Activated naive CD8-positive, alpha-beta T cell treated with anti-CD3 and anti-CD28 coated beads, Interleukin-2, amount 50 U/mL, for 24 hours (primary cell): ENCODE measurements around the gene SMAP2.

ENCODE experiments used
- ATAC-seq: fragments of 150-1000 bp; cut with Tn5 transposase; one replicate; pipeline ENCODE4 v1.10.0; 2021
- DNase-seq: peaks from one replicate; pipeline ENCODE4 v3.0.0; 2021
- H3K27ac Mint-ChIP-seq: one replicate; pipeline ENCODE4 v1.8.0; 2021; ENCODE audit warnings: mild to moderate bottlenecking, mixed read lengths
- H3K27me3 Mint-ChIP-seq: one replicate; pipeline ENCODE4 v1.8.0; 2021; ENCODE audit warnings: mixed read lengths
- H3K36me3 Mint-ChIP-seq: one replicate; pipeline ENCODE4 v1.8.0; 2021; ENCODE audit warnings: low read depth, mixed read lengths
- H3K4me1 Mint-ChIP-seq: one replicate; pipeline ENCODE4 v1.8.0; 2021; ENCODE audit warnings: mixed read lengths
- H3K4me3 Mint-ChIP-seq: one replicate; pipeline ENCODE4 v1.8.0; 2021; ENCODE audit warnings: mild to moderate bottlenecking, moderate library complexity, mixed read lengths
- H3K9me3 Mint-ChIP-seq: one replicate; pipeline ENCODE4 v1.8.0; 2021; ENCODE audit warnings: mixed read lengths

The SMAP2 gene

GRCh38 chr1:40411294-40411693 lies 37.8 kb downstream of the SMAP2 start:
- no peak overlapping the region for H3K4me3 Mint-ChIP-seq
- no peaks in the 10 kb centered on the region for H3K9me3 Mint-ChIP-seq
- DNase-seq (no peak), ATAC-seq (no peak)
- no peak overlapping the region for H3K27ac Mint-ChIP-seq
- peaks cover 44% of the 10 kb centered on the region for H3K4me1 Mint-ChIP-seq
- H3K36me3 Mint-ChIP-seq = peaks cover 68% of the 10 kb centered on the region
- no peaks in the 10 kb centered on the region for H3K27me3 Mint-ChIP-seq

- ATAC-seq (no peak), DNase-seq (no peak)
- no peak overlapping the region for H3K4me3 Mint-ChIP-seq
- H3K36me3 Mint-ChIP-seq = peaks cover 71% of the 10 kb centered on the region
- no peaks in the 10 kb centered on the region for H3K27me3 Mint-ChIP-seq
- H3K9me3 Mint-ChIP-seq = no peaks in the 10 kb centered on the region
- peak overlapping the region; percentile 32 for H3K27ac Mint-ChIP-seq
- peaks cover 43% of the 10 kb centered on the region for H3K4me1 Mint-ChIP-seq
These were observed 38.3 kb downstream of the SMAP2 start for GRCh38 chr1:40411843-40412242.

GRCh38 chr1:40413527-40414252 lies 40.2 kb downstream of the SMAP2 start:
- DNase-seq (no peak), ATAC-seq (no peak)
- Mint-ChIP-seq H3K4me1 (peaks cover 33% of the 10 kb centered on the region), H3K9me3 (no peaks in the 10 kb centered on the region), H3K36me3 (peaks cover 81% of the 10 kb centered on the region), H3K27me3 (no peaks in the 10 kb centered on the region), H3K27ac (peak overlapping the region; percentile 23), H3K4me3 (no peak overlapping the region)

DNA sequence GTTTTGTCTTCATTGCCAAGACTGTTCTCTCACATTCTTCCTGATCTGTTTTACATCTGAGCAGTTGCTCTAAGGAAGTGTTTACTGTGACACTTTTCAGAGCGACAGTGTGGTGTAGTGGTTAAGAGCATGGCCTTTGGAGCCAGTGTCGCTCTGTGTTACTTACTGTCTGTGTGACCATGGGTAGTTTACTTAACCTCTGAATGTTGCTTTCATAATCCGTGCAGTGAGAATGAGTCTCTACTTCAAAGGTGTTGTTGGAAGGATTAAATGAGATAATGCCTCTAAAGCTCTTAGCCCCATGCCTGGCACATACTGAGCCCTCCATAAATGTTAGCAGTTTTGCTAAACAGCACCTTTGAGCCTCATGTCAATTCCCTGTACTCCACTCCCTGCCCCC lies 40.8 kb downstream of the SMAP2 start:
- Mint-ChIP-seq H3K4me1 (peaks cover 31% of the 10 kb centered on the region), H3K27ac (no peak overlapping the region), H3K27me3 (no peaks in the 10 kb centered on the region), H3K4me3 (no peak overlapping the region), H3K9me3 (no peaks in the 10 kb centered on the region), H3K36me3 (peaks cover 81% of the 10 kb centered on the region)
- ATAC-seq = peak; percentile 36
- no peak for DNase-seq

GRCh38 chr1:40416709-40417108 lies 43.2 kb downstream of the SMAP2 start:
- Mint-ChIP-seq H3K9me3 (no peaks in the 10 kb centered on the region), H3K4me1 (peaks cover 36% of the 10 kb centered on the region), H3K27me3 (no peaks in the 10 kb centered on the region), H3K4me3 (no peak overlapping the region), H3K27ac (no peak overlapping the region), H3K36me3 (peaks cover 87% of the 10 kb centered on the region)
- ATAC-seq (no peak), DNase-seq (no peak)

- H3K36me3 Mint-ChIP-seq = peaks cover 84% of the 10 kb centered on the region
These were observed 48.2 kb downstream of the SMAP2 start for GRCh38 chr1:40421431-40422384.

DNA sequence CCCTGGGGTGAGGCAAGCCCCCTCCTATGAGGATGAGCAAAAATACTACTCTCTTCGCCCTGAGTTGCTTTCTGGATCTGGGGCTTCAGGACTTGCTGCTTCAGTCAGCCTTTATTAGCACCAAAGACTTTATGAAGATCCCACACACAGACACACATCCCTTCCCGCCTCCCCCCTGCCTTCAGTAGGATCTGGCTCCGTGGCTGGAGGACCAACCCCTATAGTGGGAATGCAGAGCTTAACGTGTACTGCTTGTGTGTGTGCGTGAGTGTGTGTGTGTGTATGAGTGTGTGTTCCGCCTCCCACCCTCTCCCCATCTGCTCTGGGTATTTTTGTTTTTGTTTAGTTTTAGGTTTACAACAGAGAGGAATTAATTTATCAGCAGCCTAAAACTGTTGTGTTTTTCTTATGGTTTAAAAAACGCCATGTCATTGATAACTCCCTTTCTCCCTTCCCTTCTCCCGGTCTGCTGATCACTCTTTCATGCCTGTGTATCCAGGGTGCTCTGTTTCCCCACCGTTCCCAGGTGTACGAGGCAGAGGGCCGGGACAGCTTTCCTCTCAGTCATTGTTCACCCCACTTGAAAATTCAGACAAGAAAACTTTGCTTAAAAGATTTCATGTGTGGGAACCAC lies 49.2 kb downstream of the SMAP2 start:
- DNase-seq (no peak), ATAC-seq (no peak)
- peak overlapping the region; percentile 19 for H3K27ac Mint-ChIP-seq
- peaks cover 16% of the 10 kb centered on the region for H3K4me1 Mint-ChIP-seq
- no peaks in the 10 kb centered on the region for H3K9me3 Mint-ChIP-seq
- no peak overlapping the region for H3K4me3 Mint-ChIP-seq
- H3K36me3 Mint-ChIP-seq = peaks cover 74% of the 10 kb centered on the region
- no peaks in the 10 kb centered on the region for H3K27me3 Mint-ChIP-seq

More at GRCh38 chr1:40421431-40422384, 48.2 kb downstream of the SMAP2 start:
- ATAC-seq (no peak), DNase-seq (no peak)
- no peak overlapping the region for H3K4me3 Mint-ChIP-seq
- H3K9me3 Mint-ChIP-seq = no peaks in the 10 kb centered on the region
- no peaks in the 10 kb centered on the region for H3K27me3 Mint-ChIP-seq
- H3K27ac Mint-ChIP-seq = peak overlapping the region; percentile 80
- peaks cover 16% of the 10 kb centered on the region for H3K4me1 Mint-ChIP-seq

GRCh38 chr1:40423264-40423642 lies 49.7 kb downstream of the SMAP2 start:
- Mint-ChIP-seq H3K4me3 (no peak overlapping the region), H3K27me3 (no peaks in the 10 kb centered on the region), H3K36me3 (peaks cover 69% of the 10 kb centered on the region), H3K27ac (peak overlapping the region; percentile 19), H3K9me3 (no peaks in the 10 kb centered on the region), H3K4me1 (peaks cover 16% of the 10 kb centered on the region)
- DNase-seq (no peak), ATAC-seq (no peak)

DNA sequence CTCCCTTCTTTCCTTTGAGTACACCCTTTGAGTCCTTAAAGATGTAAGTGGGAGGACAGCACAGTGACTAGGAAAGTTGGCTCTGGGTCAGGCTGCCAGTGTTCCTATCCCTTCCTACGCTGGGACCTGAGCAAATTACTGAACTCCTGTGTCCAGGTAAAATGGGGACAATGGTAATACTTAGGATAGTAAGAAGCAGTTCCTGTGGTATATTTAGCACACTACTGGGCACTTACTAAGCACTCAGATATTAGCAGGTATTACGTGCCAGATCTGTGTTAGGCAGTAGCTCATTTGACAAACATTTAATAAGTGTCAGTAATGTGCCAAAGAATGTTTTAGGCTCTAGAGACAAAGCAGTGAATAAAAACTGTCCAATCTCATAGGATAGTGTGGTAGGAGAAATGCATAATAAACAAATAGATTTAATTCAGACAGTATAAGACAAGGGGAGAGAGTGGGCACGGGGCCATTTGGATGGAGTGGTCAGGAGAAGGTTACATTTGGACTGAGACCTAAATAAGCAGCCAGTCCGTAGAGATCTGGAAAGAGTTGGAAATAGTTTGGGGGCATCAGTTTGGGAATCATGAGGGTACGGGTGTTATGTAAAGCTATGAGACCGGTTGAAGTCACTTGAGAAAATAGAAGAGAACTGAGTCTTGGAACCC lies 50.6 kb downstream of the SMAP2 start:
- H3K4me1 Mint-ChIP-seq = peaks cover 16% of the 10 kb centered on the region
- H3K27ac Mint-ChIP-seq = no peak overlapping the region
- no peaks in the 10 kb centered on the region for H3K27me3 Mint-ChIP-seq

GRCh38 chr1:40425198-40425597 lies 51.7 kb downstream of the SMAP2 start:
- H3K36me3 Mint-ChIP-seq = peaks cover 54% of the 10 kb centered on the region
- no peaks in the 10 kb centered on the region for H3K27me3 Mint-ChIP-seq
- H3K4me1 Mint-ChIP-seq = peaks cover 16% of the 10 kb centered on the region
- H3K4me3 Mint-ChIP-seq = no peak overlapping the region
- H3K27ac Mint-ChIP-seq = no peak overlapping the region
- ATAC-seq = no peak
- DNase-seq = no peak
- no peaks in the 10 kb centered on the region for H3K9me3 Mint-ChIP-seq

More for the DNA sequence above, 50.6 kb downstream of the SMAP2 start:
- Mint-ChIP-seq H3K36me3 (peaks cover 62% of the 10 kb centered on the region), H3K4me3 (no peak overlapping the region), H3K9me3 (no peaks in the 10 kb centered on the region)
- ATAC-seq (no peak), DNase-seq (no peak)

- ATAC-seq (no peak), DNase-seq (no peak)
- no peaks in the 10 kb centered on the region for H3K27me3 Mint-ChIP-seq
- H3K36me3 Mint-ChIP-seq = peaks cover 4% of the 10 kb centered on the region
- no peak overlapping the region for H3K4me3 Mint-ChIP-seq
- no peaks in the 10 kb centered on the region for H3K4me1 Mint-ChIP-seq
- H3K27ac Mint-ChIP-seq = no peak overlapping the region
- H3K9me3 Mint-ChIP-seq = no peaks in the 10 kb centered on the region
These were observed 57.9 kb downstream of the SMAP2 start for GRCh38 chr1:40431385-40431784.

DNA sequence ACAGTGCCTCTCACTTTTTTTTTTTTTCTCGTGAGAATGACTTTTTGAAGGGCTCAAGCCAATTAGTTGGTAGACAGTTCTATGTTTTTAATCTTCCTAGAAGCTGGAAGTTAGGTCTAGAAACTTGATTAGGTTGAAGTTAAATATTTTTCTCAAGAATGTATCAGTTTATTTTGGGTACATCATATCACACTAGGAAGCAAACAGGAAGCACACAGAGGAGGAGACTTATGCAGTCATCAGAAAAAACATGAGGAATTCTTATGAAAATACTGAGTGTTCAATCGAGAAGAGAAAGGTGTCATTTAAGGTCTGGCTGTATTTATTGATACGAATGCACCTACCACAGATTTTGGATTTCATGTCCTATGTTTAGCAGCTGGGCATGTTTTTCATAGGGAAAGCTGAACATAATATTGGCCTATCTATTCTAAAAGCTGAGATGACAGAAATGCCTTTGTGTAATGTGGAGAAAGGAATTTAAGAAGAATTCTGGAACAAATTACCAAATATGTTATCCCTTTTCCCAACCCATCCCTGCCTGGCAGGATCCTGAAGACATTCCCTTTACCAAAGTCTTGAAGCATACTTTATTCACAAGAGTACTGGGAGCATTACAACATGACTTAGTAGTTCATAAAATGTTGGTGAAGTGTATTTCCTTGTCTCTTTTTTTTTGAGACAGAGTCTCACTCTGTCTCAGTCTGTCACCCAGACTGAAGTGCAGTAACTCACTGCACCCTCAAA lies 59.3 kb downstream of the SMAP2 start:
- Mint-ChIP-seq H3K27ac (no peak overlapping the region), H3K4me3 (no peak overlapping the region), H3K9me3 (no peaks in the 10 kb centered on the region), H3K4me1 (no peaks in the 10 kb centered on the region), H3K36me3 (peaks cover 2% of the 10 kb centered on the region), H3K27me3 (no peaks in the 10 kb centered on the region)
- ATAC-seq = no peak
- DNase-seq = no peak

GRCh38 chr1:40435471-40435870 lies 61.9 kb downstream of the SMAP2 start:
- Mint-ChIP-seq H3K27ac (no peak overlapping the region), H3K4me1 (no peaks in the 10 kb centered on the region), H3K36me3 (peaks cover 6% of the 10 kb centered on the region), H3K9me3 (no peaks in the 10 kb centered on the region), H3K4me3 (no peak overlapping the region), H3K27me3 (no peaks in the 10 kb centered on the region)
- ATAC-seq (no peak), DNase-seq (no peak)

GRCh38 chr1:40435876-40436275 lies 62.3 kb downstream of the SMAP2 start:
- ATAC-seq (no peak), DNase-seq (no peak)
- Mint-ChIP-seq H3K36me3 (peaks cover 6% of the 10 kb centered on the region), H3K9me3 (no peaks in the 10 kb centered on the region), H3K4me1 (no peaks in the 10 kb centered on the region), H3K4me3 (no peak overlapping the region), H3K27ac (no peak overlapping the region), H3K27me3 (no peaks in the 10 kb centered on the region)
